Measurements from ENCODE around the gene PCDHGA12. TPM values are rescaled to one million over a fixed set of nuclear protein-coding genes. Genes with fewer than 3 reads are reported as not detected.

Gene PCDHGA12
- total and polyA plus RNA-seq, 10 of the 15 experiments (the other 5 are each of a cell fraction or from before 2014, with no cell fraction given) = 0.04 to 0.79 (median 0.36) TPM; not detected in 2

GRCh38 chr5:141477815-141478214 lies 47.5 kb downstream of the PCDHGA12 start (continued):
- TF ChIP-seq SMAD5 (IDR thresholded peaks at IDR 0.05; ENCODE audit: low read depth) (no peak), PRDM15 (CRISPR knock-in tag; IDR thresholded peaks at IDR 0.05) (no peak), WRNIP1 (IDR thresholded peaks at IDR 0.05; ENCODE audit: borderline replicate concordance, low read depth, low read length) (no peak), HDAC2 (IDR thresholded peaks at IDR 0.05) (no peak), STAT1 (conservative IDR thresholded peaks at IDR 0.05) (no peak), BMI1 (IDR thresholded peaks at IDR 0.05; ENCODE audit: borderline replicate concordance) (no peak), SRF (IDR thresholded peaks at IDR 0.05; ENCODE audit: low read depth in 2 of 2, low read length in 2 of 2) (no peak), SMC3 (IDR thresholded peaks at IDR 0.05; ENCODE audit: borderline replicate concordance, low read length) (no peak), PAX5 (IDR thresholded peaks at IDR 0.05; ENCODE audit: borderline replicate concordance, low read depth, low read length) (no peak), SUPT20H (IDR thresholded peaks at IDR 0.05; ENCODE audit: borderline replicate concordance, control insufficient read depth, low read depth, low read length) (no peak), ZBTB33 (IDR thresholded peaks at IDR 0.05) (no peak), RB1 (IDR thresholded peaks at IDR 0.05; ENCODE audit: borderline replicate concordance) (no peak), E2F8 (IDR thresholded peaks at IDR 0.05; ENCODE audit: low read depth, partially characterized antibody) (no peak)

Measured in GM12878 (cell line).